Jurkat, Clone E6-1 (cell line): ENCODE measurements around the gene CORO7.
A peak's percentile ranks its signal among the peaks of the same experiment; 100 is the strongest.
"Not testable (repeated sequence)": the region's sequence is repeated elsewhere in the genome, so short reads cannot be mapped to it uniquely, and the experiment has no call there.

Experiments used
- DNase-seq: peaks from one replicate; pipeline ENCODE4 v3.0.0-alpha.2; 2011; ENCODE audit warnings: low read depth, low spot score
- H3K4me3 ChIP-seq: 2 replicates; pipeline ENCODE4 v1.5.1; 2011; ENCODE audit warnings: mild to moderate bottlenecking, low read length, control low read depth, moderate library complexity

Gene CORO7

GRCh38 chr16:4404247-4404966, 12.0 kb downstream of the CORO7 start:
- H3K4me3 ChIP-seq = no peak overlapping the region
- no peak for DNase-seq

- no peak overlapping the region for H3K4me3 ChIP-seq
- no peak for DNase-seq
These were observed 13.1 kb downstream of the CORO7 start for GRCh38 chr16:4403133-4403949.

GRCh38 chr16:4402439-4403132, 13.8 kb downstream of the CORO7 start:
- peak; percentile 27 for DNase-seq

GRCh38 chr16:4401510-4401909, 14.9 kb downstream of the CORO7 start:
- no peak overlapping the region for H3K4me3 ChIP-seq
- DNase-seq = no peak

More at GRCh38 chr16:4402439-4403132, 13.8 kb downstream of the CORO7 start:
- no peak overlapping the region for H3K4me3 ChIP-seq

- no peak overlapping the region for H3K4me3 ChIP-seq
- DNase-seq = no peak
These were observed 15.3 kb downstream of the CORO7 start for GRCh38 chr16:4401094-4401501.

GRCh38 chr16:4399001-4399730, 17.2 kb downstream of the CORO7 start:
- H3K4me3 ChIP-seq = no peak overlapping the region
- peak; percentile 20 for DNase-seq

- H3K4me3 ChIP-seq = no peak overlapping the region
- DNase-seq = no peak
These were observed 21.2 kb downstream of the CORO7 start for GRCh38 chr16:4395055-4395726.

- not testable (repeated sequence) for H3K4me3 ChIP-seq, DNase-seq
These were observed 22.5 kb downstream of the CORO7 start for GRCh38 chr16:4393850-4394249.

- no peak for DNase-seq
- no peak overlapping the region for H3K4me3 ChIP-seq
These were observed 23.2 kb downstream of the CORO7 start for GRCh38 chr16:4393240-4393600.

- DNase-seq = no peak
- no peak overlapping the region for H3K4me3 ChIP-seq
These were observed 23.8 kb downstream of the CORO7 start for GRCh38 chr16:4392382-4393239.

- peak; percentile 47 for DNase-seq
- H3K4me3 ChIP-seq = no peak overlapping the region
These were observed 24.6 kb downstream of the CORO7 start for GRCh38 chr16:4391631-4392381.

- DNase-seq = no peak
- no peak overlapping the region for H3K4me3 ChIP-seq
These were observed 25.8 kb downstream of the CORO7 start for GRCh38 chr16:4390266-4391260.

- no peak for DNase-seq
These were observed 27.1 kb downstream of the CORO7 start for GRCh38 chr16:4389051-4389955.

GRCh38 chr16:4388271-4389021, 27.9 kb downstream of the CORO7 start:
- DNase-seq = no peak
- H3K4me3 ChIP-seq = no peak overlapping the region

More at GRCh38 chr16:4389051-4389955, 27.1 kb downstream of the CORO7 start:
- H3K4me3 ChIP-seq = no peak overlapping the region
